ENCODE results near the gene DHPS.

GRCh38 chr19:12708641-12709040 is 27.0 kb upstream of the DHPS start:
- TF ChIP-seq CTCF (IDR thresholded peaks at IDR 0.05) (no peak), EZH2 (IDR thresholded peaks at IDR 0.05) (no peak), EZH2phosphoT487 (IDR thresholded peaks at IDR 0.05) (no peak)
